HG02938 (cell line): ENCODE results near the gene AARS2.

Experiments
- ATAC-seq: cut with Tn5 transposase; IDR thresholded peaks from one replicate; pipeline ENCODE4 v1.9.1; 2021; ENCODE audit warnings: mild to moderate bottlenecking, moderate library complexity; ENCODE audit not compliant: unreplicated experiment

AARS2 gene

DNA sequence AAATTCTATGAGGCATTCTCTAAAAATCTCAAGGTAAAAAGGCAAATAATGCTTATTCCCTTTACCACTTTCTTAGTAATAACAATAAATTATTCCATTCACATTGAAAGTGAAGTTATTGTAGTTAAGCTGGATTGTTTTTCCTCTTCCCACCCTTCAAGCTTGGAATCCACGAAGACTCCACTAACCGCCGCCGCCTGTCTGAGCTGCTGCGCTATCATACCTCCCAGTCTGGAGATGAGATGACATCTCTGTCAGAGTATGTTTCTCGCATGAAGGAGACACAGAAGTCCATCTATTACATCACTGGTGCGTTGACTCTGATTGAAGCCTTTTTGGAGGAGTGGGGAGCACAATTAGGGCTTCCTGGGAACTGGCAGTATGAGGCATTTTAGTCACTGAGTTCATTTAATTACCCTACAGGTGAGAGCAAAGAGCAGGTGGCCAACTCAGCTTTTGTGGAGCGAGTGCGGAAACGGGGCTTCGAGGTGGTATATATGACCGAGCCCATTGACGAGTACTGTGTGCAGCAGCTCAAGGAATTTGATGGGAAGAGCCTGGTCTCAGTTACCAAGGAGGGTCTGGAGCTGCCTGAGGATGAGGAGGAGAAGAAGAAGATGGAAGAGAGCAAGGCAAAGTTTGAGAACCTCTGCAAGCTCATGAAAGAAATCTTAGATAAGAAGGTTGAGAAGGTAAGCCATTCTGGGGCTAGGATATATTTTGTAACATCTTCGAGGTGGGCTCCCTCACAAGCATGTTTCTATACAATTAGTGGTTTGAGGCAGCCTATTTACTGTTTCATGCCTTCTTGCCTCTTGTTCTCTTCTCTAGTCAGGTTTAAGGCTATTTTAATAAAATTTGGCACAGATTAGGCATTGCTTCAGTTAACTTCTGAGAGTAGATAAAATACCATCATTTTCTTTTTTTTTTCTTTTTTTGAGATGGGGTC, 61.3 kb downstream of the AARS2 start:
- no peak for ATAC-seq

DNA sequence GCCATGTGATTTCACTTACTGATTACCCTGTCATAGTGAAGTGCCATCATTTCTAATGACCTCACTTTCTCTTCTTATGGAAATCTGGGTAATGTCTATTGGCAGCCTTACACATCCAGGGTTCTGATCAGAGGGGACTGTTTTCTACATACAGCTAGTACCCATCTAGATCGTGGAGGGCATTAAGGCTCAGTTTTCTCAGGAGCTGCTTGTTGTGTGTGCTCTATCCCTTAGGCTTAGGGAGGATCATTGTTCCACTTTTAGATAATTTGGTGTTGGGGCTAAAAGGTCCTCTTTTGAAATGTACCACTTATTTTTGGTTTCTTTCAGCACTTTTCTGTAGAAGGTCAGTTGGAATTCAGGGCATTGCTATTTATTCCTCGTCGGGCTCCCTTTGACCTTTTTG, 62.4 kb downstream of the AARS2 start:
- ATAC-seq: no peak

DNA sequence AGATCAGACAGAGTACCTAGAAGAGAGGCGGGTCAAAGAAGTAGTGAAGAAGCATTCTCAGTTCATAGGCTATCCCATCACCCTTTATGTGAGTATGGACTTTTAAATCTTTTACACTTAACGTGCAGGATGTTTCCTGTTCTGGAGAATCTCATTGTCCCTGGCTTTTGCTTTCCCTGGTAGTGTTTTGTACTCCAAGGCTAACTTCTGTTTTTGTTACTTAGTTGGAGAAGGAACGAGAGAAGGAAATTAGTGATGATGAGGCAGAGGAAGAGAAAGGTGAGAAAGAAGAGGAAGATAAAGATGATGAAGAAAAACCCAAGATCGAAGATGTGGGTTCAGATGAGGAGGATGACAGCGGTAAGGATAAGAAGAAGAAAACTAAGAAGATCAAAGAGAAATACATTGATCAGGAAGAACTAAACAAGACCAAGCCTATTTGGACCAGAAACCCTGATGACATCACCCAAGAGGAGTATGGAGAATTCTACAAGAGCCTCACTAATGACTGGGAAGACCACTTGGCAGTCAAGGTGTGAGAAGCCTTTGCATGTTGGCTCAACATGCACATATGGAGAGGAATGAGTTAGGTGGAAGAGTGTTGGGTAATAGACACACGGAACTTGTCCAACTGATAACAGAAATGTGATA, 63.0 kb downstream of the AARS2 start:
- ATAC-seq: no peak
